ENCODE data around the gene MPRIP.

- no peak for TF ChIP-seq PATZ1 (CRISPR knock-in tag; IDR thresholded peaks at IDR 0.05; ENCODE audit: borderline replicate concordance)
- no peak for TF ChIP-seq ZFP3 (CRISPR knock-in tag; IDR thresholded peaks at IDR 0.05)
Measured at GRCh38 chr17:17141860-17142552, 99.7 kb downstream of the MPRIP start.

All from SK-N-SH treated with all-trans-retinoic acid at 6 μM for 48 hours (cell line).